GM12878 (cell line): ENCODE results near the gene CEP97. TPM values are rescaled to one million over a fixed set of nuclear protein-coding genes. Genes with fewer than 3 reads are reported as not detected.

Source experiments
- ATAC-seq: fragments of 200-7000 bp; cut with Tn5 transposase; 3 replicates; pipeline ENCODE4 v1.9.1; 2020; ENCODE audit warnings: mild to moderate bottlenecking, moderate library complexity
- BruUV-seq: library from RNA; stranded (reverse); fragments of 400-500 nt; replicated peaks from 2 replicates; lab custom pipeline; 2021; lab: Mats Ljungman, UMichigan
- CTCF ChIA-PET: fragments of 300-600 bp; sonication (Branson Sonifier 250); formaldehyde crosslinking; extraction: SDS; loops from one replicate; lab custom pipeline; 2021; ENCODE audit warnings: inconsistent platforms; lab: Yijun Ruan, JAX
- POLR2A ChIA-PET: fragments of 350-600 bp; formaldehyde crosslinking; extraction: SDS; loops from one replicate; lab custom pipeline; 2021; ENCODE audit warnings: inconsistent platforms; lab: Charles Lee
- RAD21 ChIA-PET: fragments of 300-600 bp; sonication (Branson Sonifier 250); formaldehyde crosslinking; loops from one replicate; lab custom pipeline; 2023; ENCODE audit warnings: antibody characterized with exemption; ENCODE audit not compliant: unreplicated experiment; lab: Charles Lee
- SMC1A ChIA-PET: fragments of 300-600 bp; sonication (Branson Sonifier 250); formaldehyde crosslinking; loops from one replicate; lab custom pipeline; 2023; ENCODE audit not compliant: unreplicated experiment, uncharacterized antibody; lab: Charles Lee
- DNase-seq: peaks from one replicate; pipeline ENCODE4 v3.0.0-alpha.2; 2011; ENCODE audit warnings: low read depth, low spot score
- FAIRE-seq: peaks from 3 replicates; lab custom pipeline; 2011; peaks lifted over from hg19 to GRCh38; lab: Jason Lieb, UNC
- H2AFZ ChIP-seq: 2 replicates; pipeline ENCODE4 v1.6.0; 2011; ENCODE audit warnings: low read depth, low read length, control low read depth; ENCODE audit not compliant: control insufficient read depth
- H3K27ac ChIP-seq: 2 replicates; pipeline ENCODE4 v1.5.1; 2011; ENCODE audit warnings: control low read depth; ENCODE audit not compliant: control insufficient read depth, insufficient read depth
- H3K27me3 ChIP-seq, 2 experiments: replicated peaks in 1 of 2; 2 replicates each; pipeline versions ENCODE4 v1.6.0 to v1.6.1; 2011; ENCODE audit warnings: low read length in 1 of 2; ENCODE audit not compliant: control insufficient read depth in 2 of 2, insufficient read depth in 2 of 2
- H3K36me3 ChIP-seq, 2 experiments: 2 replicates each; pipeline ENCODE4 v1.5.1; 2011; ENCODE audit warnings: low read length in 1 of 2; ENCODE audit not compliant: control insufficient read depth in 2 of 2, insufficient read depth in 2 of 2
- H3K4me1 ChIP-seq: 2 replicates; pipeline ENCODE4 v1.6.1; 2011; ENCODE audit warnings: mild to moderate bottlenecking, low read length, moderate library complexity, mixed read lengths; ENCODE audit not compliant: control insufficient read depth, insufficient read depth
- H3K4me2 ChIP-seq: 2 replicates; pipeline ENCODE4 v1.6.0; 2011; ENCODE audit warnings: control low read depth; ENCODE audit not compliant: control insufficient read depth, insufficient read depth
- H3K4me3 ChIP-seq: fragments of 200-600 bp; sonication (generic); 2 replicates; pipeline ENCODE4 v1.5.1; 2016
- H3K79me2 ChIP-seq: 2 replicates; pipeline ENCODE4 v1.6.0; 2011; ENCODE audit warnings: low read length; ENCODE audit not compliant: control insufficient read depth, insufficient read depth
- H3K9ac ChIP-seq: 2 replicates; pipeline ENCODE4 v1.8.0; 2011; ENCODE audit warnings: low read length, control low read depth, mixed read lengths; ENCODE audit not compliant: control insufficient read depth, insufficient read depth
- H3K9me3 ChIP-seq: replicated peaks from 3 replicates; pipeline ENCODE4 v1.5.1; 2011; ENCODE audit warnings: mild to moderate bottlenecking, low read length; ENCODE audit not compliant: control insufficient read depth, insufficient read depth
- H4K20me1 ChIP-seq: 2 replicates; pipeline ENCODE4 v1.6.0; 2011; ENCODE audit not compliant: control insufficient read depth, insufficient read depth
- CEBPB ChIP-seq, 2 experiments: fragments of 150-350 bp in 1 of 2; IDR thresholded peaks; 2 replicates each; pipeline ENCODE4 v1.6.1; 2012 to 2014; ENCODE audit warnings: low read depth in 2 of 2, low read length in 2 of 2, borderline replicate concordance in 1 of 2, inconsistent platforms in 1 of 2
- DPF2 ChIP-seq: fragments of 450-650 bp; IDR thresholded peaks from 2 replicates; pipeline ENCODE4 v1.6.1; 2017; ENCODE audit warnings: mild to moderate bottlenecking
- EGR1 ChIP-seq, 2 experiments: IDR thresholded peaks; 1 replicate in 1 of 2; 2 replicates in 1 of 2; pipeline ENCODE4 v1.6.1; 2011 to 2012; ENCODE audit warnings: low read depth in 2 of 2, low read length in 2 of 2, borderline replicate concordance in 1 of 2, mild to moderate bottlenecking in 1 of 2, moderate library complexity in 1 of 2
- FOXK2 ChIP-seq: fragments of 450-650 bp; IDR thresholded peaks from 2 replicates; pipeline ENCODE4 v1.6.1; 2017; ENCODE audit warnings: mild to moderate bottlenecking, moderate library complexity
- MYB ChIP-seq: fragments of 150-350 bp; IDR thresholded peaks from 2 replicates; pipeline ENCODE4 v1.6.1; 2014; ENCODE audit warnings: mild to moderate bottlenecking, low read depth, low read length, borderline replicate concordance
- STAT3 ChIP-seq: IDR thresholded peaks from 2 replicates; pipeline ENCODE4 v1.6.1; 2011; ENCODE audit warnings: low read depth, low read length, improper control_type of control experiment
- ZBTB4 ChIP-seq: fragments of 450-650 bp; formaldehyde crosslinking; IDR thresholded peaks from 2 replicates; pipeline ENCODE4 v1.4.0; 2022; ENCODE audit warnings: mild to moderate bottlenecking, moderate library complexity
- WGBS: methylation state at CpG from one replicate; pipeline ENCODE4 v1.1.6; 2016; ENCODE audit warnings: low lambda C conversion rate; ENCODE audit not compliant: insufficient replicate concordance, insufficient coverage; ENCODE audit errors: missing lambda C conversion rate; 5-methylcytosine and 5-hydroxymethylcytosine counted together
- in situ Hi-C: fragments of 300-500 bp; cut with MboI; formaldehyde crosslinking; loops from 9 replicates; pipeline ENCODE4 v1.14.3; 2018; ENCODE audit warnings: mixed read lengths
- intact Hi-C: fragments of 100-400 bp; cut with micrococcal nuclease; formaldehyde crosslinking; loops from one replicate; pipeline ENCODE4 v1.14.2; 2022; ENCODE audit not compliant: unreplicated experiment
- polyA plus RNA-seq, 11 experiments: library from polyadenylated mRNA; depleted of rRNA in 4 of 11; unstranded in 6 of 11; stranded (reverse) in 5 of 11; fragments of >200 nt; fragmentation: Nextera tagmentation in 4 of 11; fragmentation: Illumina TruSeq in 1 of 11; extraction: Ambion mirVana in 4 of 11; extraction: Trizol in 1 of 11; gene quantifications; 1 replicate in 1 of 11; 2 replicates in 10 of 11; pipeline versions ENCODE4 v1.2.1 to v1.2.3, GENCODE V29; 2011 to 2016; ENCODE audit warnings: inconsistent platforms in 2 of 11, missing spikeins in 2 of 11, low read depth in 1 of 11
- total RNA-seq, 4 experiments: library from RNA; depleted of rRNA in 3 of 4; stranded (reverse); fragments of >200 nt in 3 of 4; fragmentation: Illumina TruSeq in 1 of 4; extraction: Trizol in 1 of 4; gene quantifications; 2 replicates each; pipeline versions ENCODE4 v1.2.1 to v1.2.3, GENCODE V29; 2013 to 2021
- TF ChIP-seq, protein P1 (sequence below): fragments of 450-650 bp; IDR thresholded peaks from 2 replicates; pipeline ENCODE4 v1.6.1; 2016; ENCODE audit warnings: mild to moderate bottlenecking, moderate library complexity, borderline replicate concordance
- TF ChIP-seq, protein P2 (sequence below): fragments of 450-650 bp; conservative IDR thresholded peaks from 2 replicates; pipeline ENCODE4 v1.6.1; 2017; ENCODE audit warnings: mild to moderate bottlenecking, moderate library complexity
- TF ChIP-seq, protein P3 (sequence below): fragments of 450-650 bp; IDR thresholded peaks from 2 replicates; pipeline ENCODE4 v1.6.1; 2016; ENCODE audit warnings: mild to moderate bottlenecking

The CEP97 gene
- total and polyA plus RNA-seq, 10 of the 15 experiments (the other 5 are each of a cell fraction or from before 2014, with no cell fraction given) = 1.9 to 13.7 (median 5.8) TPM

DNA sequence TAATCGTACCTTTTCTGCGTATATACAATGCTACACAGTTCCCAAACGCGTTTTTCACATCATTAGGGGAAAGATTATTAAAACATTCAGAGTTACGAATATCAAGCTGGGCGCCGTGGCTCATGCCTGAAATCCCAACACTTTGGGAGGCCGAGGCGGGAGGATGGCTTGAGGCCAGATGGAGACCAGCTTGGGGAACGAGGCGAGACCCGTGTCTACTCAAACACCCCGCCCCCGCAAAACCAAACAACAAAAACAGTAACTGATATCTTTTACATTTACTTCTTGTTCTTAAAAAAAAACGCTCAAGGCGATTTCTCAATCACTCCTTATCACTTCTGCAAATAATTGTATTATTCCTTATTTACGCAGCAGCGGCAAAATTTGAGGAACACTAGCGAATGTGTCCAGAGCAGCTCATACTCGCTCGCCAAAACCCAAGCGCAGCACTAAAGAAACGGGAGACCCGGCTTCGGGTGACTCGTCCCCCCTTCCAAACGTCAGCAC is 48.7 kb upstream of the CEP97 start:
- no peaks in the 10 kb centered on the region for H3K4me1 ChIP-seq
- FAIRE-seq (no peak), DNase-seq (no peak), ATAC-seq (no peak)
- ChIA-PET CTCF (interaction anchor here (0.7 to 2.4 kb wide), 4 partner anchors 9 to 102 kb away, joined by 3 to 13 read pairs (median 5); partner anchors contain the start of gene PCNP), RAD21 (interaction anchor here (1.3 to 2.2 kb wide), 3 partner anchors 49 to 549 kb away, joined by 4 to 10 read pairs (median 7); partner anchors contain the start of genes CEP97 and PCNP), POLR2A (interaction anchor here (0.7 to 4.9 kb wide), 7 partner anchors 10 to 1179 kb away, joined by 3 to 46 read pairs (median 4); partner anchors contain the start of genes CEP97, PCNP, RPL24 and TRMT10C), SMC1A (interaction anchor here (0.6 to 2.5 kb wide), 4 partner anchors 11 to 103 kb away, joined by 3 to 11 read pairs (median 3); no protein-coding TSS in a partner anchor)
- WGBS = 5% methylated on average over 27 of the region's 27 CpGs
- no peaks in the 10 kb centered on the region for H4K20me1 ChIP-seq
- no TSS peak for BruUV-seq
- H3K79me2 ChIP-seq = peaks cover 50% of the 10 kb centered on the region
- in situ Hi-C loops (no loop called here), intact Hi-C loops (loop anchor here (2.0 to 5.0 kb wide), 3 partner anchors 49 to 267 kb away; partner anchors contain the start of genes CEP97 and SENP7)
- peak overlapping the region; percentile 4; the same call in 1 of the 2 replicates for H3K27ac ChIP-seq
- peaks cover 2 to 12% of the 10 kb centered on the region in 2 experiments; a peak in 3 of 4 replicates for H3K36me3 ChIP-seq
- H2AFZ ChIP-seq = no peak overlapping the region
- no peaks in the 10 kb centered on the region for H3K9me3 ChIP-seq
- peak overlapping the region; percentile 76 for H3K4me2 ChIP-seq
- peak overlapping the region; percentile 46 for H3K9ac ChIP-seq
- no peaks in the 10 kb centered on the region for H3K27me3 ChIP-seq
- peak overlapping the region; percentile 67 for H3K4me3 ChIP-seq
- TF ChIP-seq FOXK2 (no peak), ZBTB4 (no peak), MYB (no peak), STAT3 (no peak), DPF2 (no peak), EGR1 (IDR thresholded peaks at IDR 0.05; ENCODE audit: borderline replicate concordance in 1 of 2, low read depth in 2 of 2, low read length in 2 of 2) (peak in 1 of 2 experiments; percentile 54; a peak in 1 of 3 replicates), CEBPB (IDR thresholded peaks at IDR 0.05; ENCODE audit: borderline replicate concordance in 1 of 2, low read depth in 2 of 2, low read length in 2 of 2) (no peak)
- TF ChIP-seq, protein P1, sequence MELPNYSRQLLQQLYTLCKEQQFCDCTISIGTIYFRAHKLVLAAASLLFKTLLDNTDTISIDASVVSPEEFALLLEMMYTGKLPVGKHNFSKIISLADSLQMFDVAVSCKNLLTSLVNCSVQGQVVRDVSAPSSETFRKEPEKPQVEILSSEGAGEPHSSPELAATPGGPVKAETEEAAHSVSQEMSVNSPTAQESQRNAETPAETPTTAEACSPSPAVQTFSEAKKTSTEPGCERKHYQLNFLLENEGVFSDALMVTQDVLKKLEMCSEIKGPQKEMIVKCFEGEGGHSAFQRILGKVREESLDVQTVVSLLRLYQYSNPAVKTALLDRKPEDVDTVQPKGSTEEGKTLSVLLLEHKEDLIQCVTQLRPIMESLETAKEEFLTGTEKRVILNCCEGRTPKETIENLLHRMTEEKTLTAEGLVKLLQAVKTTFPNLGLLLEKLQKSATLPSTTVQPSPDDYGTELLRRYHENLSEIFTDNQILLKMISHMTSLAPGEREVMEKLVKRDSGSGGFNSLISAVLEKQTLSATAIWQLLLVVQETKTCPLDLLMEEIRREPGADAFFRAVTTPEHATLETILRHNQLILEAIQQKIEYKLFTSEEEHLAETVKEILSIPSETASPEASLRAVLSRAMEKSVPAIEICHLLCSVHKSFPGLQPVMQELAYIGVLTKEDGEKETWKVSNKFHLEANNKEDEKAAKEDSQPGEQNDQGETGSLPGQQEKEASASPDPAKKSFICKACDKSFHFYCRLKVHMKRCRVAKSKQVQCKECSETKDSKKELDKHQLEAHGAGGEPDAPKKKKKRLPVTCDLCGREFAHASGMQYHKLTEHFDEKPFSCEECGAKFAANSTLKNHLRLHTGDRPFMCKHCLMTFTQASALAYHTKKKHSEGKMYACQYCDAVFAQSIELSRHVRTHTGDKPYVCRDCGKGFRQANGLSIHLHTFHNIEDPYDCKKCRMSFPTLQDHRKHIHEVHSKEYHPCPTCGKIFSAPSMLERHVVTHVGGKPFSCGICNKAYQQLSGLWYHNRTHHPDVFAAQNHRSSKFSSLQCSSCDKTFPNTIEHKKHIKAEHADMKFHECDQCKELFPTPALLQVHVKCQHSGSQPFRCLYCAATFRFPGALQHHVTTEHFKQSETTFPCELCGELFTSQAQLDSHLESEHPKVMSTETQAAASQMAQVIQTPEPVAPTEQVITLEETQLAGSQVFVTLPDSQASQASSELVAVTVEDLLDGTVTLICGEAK = no peak
- TF ChIP-seq, protein P2, sequence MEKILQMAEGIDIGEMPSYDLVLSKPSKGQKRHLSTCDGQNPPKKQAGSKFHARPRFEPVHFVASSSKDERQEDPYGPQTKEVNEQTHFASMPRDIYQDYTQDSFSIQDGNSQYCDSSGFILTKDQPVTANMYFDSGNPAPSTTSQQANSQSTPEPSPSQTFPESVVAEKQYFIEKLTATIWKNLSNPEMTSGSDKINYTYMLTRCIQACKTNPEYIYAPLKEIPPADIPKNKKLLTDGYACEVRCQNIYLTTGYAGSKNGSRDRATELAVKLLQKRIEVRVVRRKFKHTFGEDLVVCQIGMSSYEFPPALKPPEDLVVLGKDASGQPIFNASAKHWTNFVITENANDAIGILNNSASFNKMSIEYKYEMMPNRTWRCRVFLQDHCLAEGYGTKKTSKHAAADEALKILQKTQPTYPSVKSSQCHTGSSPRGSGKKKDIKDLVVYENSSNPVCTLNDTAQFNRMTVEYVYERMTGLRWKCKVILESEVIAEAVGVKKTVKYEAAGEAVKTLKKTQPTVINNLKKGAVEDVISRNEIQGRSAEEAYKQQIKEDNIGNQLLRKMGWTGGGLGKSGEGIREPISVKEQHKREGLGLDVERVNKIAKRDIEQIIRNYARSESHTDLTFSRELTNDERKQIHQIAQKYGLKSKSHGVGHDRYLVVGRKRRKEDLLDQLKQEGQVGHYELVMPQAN = 0 out of 2 replicates have a peak, but pooled peaks have one; percentile 14
- TF ChIP-seq, protein P3, sequence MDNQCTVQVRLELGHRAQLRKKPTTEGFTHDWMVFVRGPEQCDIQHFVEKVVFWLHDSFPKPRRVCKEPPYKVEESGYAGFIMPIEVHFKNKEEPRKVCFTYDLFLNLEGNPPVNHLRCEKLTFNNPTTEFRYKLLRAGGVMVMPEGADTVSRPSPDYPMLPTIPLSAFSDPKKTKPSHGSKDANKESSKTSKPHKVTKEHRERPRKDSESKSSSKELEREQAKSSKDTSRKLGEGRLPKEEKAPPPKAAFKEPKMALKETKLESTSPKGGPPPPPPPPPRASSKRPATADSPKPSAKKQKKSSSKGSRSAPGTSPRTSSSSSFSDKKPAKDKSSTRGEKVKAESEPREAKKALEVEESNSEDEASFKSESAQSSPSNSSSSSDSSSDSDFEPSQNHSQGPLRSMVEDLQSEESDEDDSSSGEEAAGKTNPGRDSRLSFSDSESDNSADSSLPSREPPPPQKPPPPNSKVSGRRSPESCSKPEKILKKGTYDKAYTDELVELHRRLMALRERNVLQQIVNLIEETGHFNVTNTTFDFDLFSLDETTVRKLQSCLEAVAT = 0 out of 2 replicates have a peak, but pooled peaks have one; percentile 11
